ENCODE measurements around the gene TSHZ2. TPM values are rescaled to one million over a fixed set of nuclear protein-coding genes. Genes with fewer than 3 reads are reported as not detected.
"Not testable (repeated sequence)": the region's sequence is repeated elsewhere in the genome, so short reads cannot be mapped to it uniquely, and the experiment has no call there.

TSHZ2 gene
- total and polyA plus RNA-seq, 2 of the 4 experiments (the other 2 are of a cell fraction) = under 0.01 to 0.02 TPM

DNA sequence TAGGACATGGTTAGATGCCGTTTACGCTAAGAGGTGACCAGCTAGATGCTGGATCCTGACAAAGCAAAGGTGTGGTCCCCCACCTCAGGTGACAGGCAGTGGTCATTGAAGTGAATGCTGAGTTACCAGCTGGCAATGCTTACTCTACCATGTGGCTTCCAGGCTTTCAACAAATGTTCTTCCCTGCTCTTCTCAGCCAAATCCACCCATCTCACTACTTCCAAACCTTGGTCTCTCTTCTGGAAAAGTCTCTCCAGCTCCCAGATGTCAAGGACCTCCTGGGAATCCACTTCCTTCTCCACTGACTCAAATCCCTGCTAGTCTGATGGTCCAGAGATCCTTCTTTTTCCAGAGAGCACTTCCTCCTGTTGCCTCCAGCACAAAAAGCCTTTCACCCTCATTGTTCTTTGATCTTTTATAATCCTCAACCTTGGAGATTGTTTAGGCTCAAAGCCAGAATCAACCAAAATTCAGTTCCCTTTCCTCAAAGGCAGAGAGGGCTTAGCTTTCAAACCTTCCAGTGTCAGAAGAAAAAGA, 393.4 kb downstream of the TSHZ2 start:
- ChIA-PET POLR2A (ENCODE audit: unreplicated experiment) (no interaction called here), CTCF (no interaction called here)
- no peaks in the 10 kb centered on the region for H3K79me1 ChIP-seq (ENCODE audit: low read depth in 1 of 2, low read length in 2 of 2)
- H2BK120ac ChIP-seq (ENCODE audit: low read depth, low read length) = no peak overlapping the region
- H3K27ac ChIP-seq (ENCODE audit: insufficient read depth, low read length) = no peak overlapping the region
- intact Hi-C loops (cut with micrococcal nuclease) (no loop called here), dilution Hi-C loops (cut with HindIII; ENCODE audit: low sequenced_read_pairs, unreplicated experiment) (no loop called here), in situ Hi-C loops (cut with MboI; ENCODE audit: low sequenced_read_pairs) (no loop called here)
- H3K9ac ChIP-seq (ENCODE audit: low read depth, low read length) = no peak overlapping the region
- no peak overlapping the region for H2BK15ac ChIP-seq (ENCODE audit: low read depth, low read length)
- no peak overlapping the region for H4K91ac ChIP-seq (ENCODE audit: insufficient read depth, low read depth, low read length)
- H4K8ac ChIP-seq (ENCODE audit: low read depth in 2 of 2, low read length in 2 of 2) = no peak overlapping the region
- no peak overlapping the region for H4K5ac ChIP-seq (ENCODE audit: low read depth, low read length)
- H3K14ac ChIP-seq (replicated peaks; ENCODE audit: low read depth, low read length) = no peak overlapping the region
- no peaks in the 10 kb centered on the region for H3K4me1 ChIP-seq (ENCODE audit: control insufficient read depth, insufficient read depth, low read length)
- DNase-seq = no peak
- BruUV-seq (replicated peaks) = no TSS peak
- H3K27me3 ChIP-seq (ENCODE audit: control insufficient read depth, insufficient read depth, low read length) = no peaks in the 10 kb centered on the region; the same call in 1 of the 2 replicates
- no peak overlapping the region for H3K18ac ChIP-seq (ENCODE audit: low read depth, low read length)
- H3K9me1 ChIP-seq (ENCODE audit: insufficient read depth, low read length) = no peaks in the 10 kb centered on the region
- no peaks in the 10 kb centered on the region for H3K9me3 ChIP-seq (ENCODE audit: control insufficient read depth, insufficient read depth, low read length)
- H4K20me1 ChIP-seq (ENCODE audit: insufficient read depth, low read length) = no peaks in the 10 kb centered on the region
- H3K56ac ChIP-seq (ENCODE audit: extremely low read depth, insufficient read depth, low read length) = no peak overlapping the region
- no peak for ATAC-seq (ENCODE audit: low read depth)
- H3K36me3 ChIP-seq (ENCODE audit: control insufficient read depth, insufficient read depth, low read length) = no peaks in the 10 kb centered on the region
- no peak overlapping the region for H3K23ac ChIP-seq (ENCODE audit: low read depth, low read length)
- no peak for TF ChIP-seq FOS (IDR thresholded peaks at IDR 0.05; ENCODE audit: low read depth, low read length)
- no peak overlapping the region for H2AK5ac ChIP-seq (ENCODE audit: low read depth, low read length)
- H3K4me2 ChIP-seq (ENCODE audit: low read depth, low read length) = no peak overlapping the region
- H2AFZ ChIP-seq (replicated peaks; ENCODE audit: low read length, poor library complexity) = no peak overlapping the region
- no peak overlapping the region for H2BK20ac ChIP-seq (ENCODE audit: low read depth, low read length)
- no peak overlapping the region for H2BK5ac ChIP-seq (ENCODE audit: low read depth, low read length, poor library complexity, severe bottlenecking)
- no peak overlapping the region for H3K4me3 ChIP-seq (ENCODE audit: insufficient read depth, low read depth, low read length)
- no peak overlapping the region for H2AK9ac ChIP-seq (replicated peaks; ENCODE audit: low read depth, low read length, poor library complexity)
- WGBS, 2 experiments (ENCODE audit: extremely low coverage in 2 of 2, insufficient read length in 1 of 2) = 90% methylated on average over 2 of the region's 2 CpGs; no CpG with 5 or more reads in 1 of the 2 experiments
- H3K4ac ChIP-seq (ENCODE audit: low read depth, low read length) = no peak overlapping the region

- H3K27me3 ChIP-seq (ENCODE audit: control insufficient read depth, insufficient read depth, low read length); BruUV-seq (replicated peaks); H4K5ac ChIP-seq (ENCODE audit: low read depth, low read length); H2AFZ ChIP-seq (replicated peaks; ENCODE audit: low read length, poor library complexity); H3K4me2 ChIP-seq (ENCODE audit: low read depth, low read length); H4K20me1 ChIP-seq (ENCODE audit: insufficient read depth, low read length); in situ Hi-C loops (cut with MboI; ENCODE audit: low sequenced_read_pairs); H3K56ac ChIP-seq (ENCODE audit: extremely low read depth, insufficient read depth, low read length); H3K4me3 ChIP-seq (ENCODE audit: insufficient read depth, low read depth, low read length); H3K9ac ChIP-seq (ENCODE audit: low read depth, low read length); intact Hi-C loops (cut with micrococcal nuclease); H2AK9ac ChIP-seq (replicated peaks; ENCODE audit: low read depth, low read length, poor library complexity); H3K9me3 ChIP-seq (ENCODE audit: control insufficient read depth, insufficient read depth, low read length); ATAC-seq (ENCODE audit: low read depth); H2BK120ac ChIP-seq (ENCODE audit: low read depth, low read length); DNase-seq; H4K8ac ChIP-seq (ENCODE audit: low read depth in 2 of 2, low read length in 2 of 2); H2BK15ac ChIP-seq (ENCODE audit: low read depth, low read length); H3K14ac ChIP-seq (replicated peaks; ENCODE audit: low read depth, low read length); H3K23ac ChIP-seq (ENCODE audit: low read depth, low read length); POLR2A ChIA-PET (ENCODE audit: unreplicated experiment); H3K79me1 ChIP-seq (ENCODE audit: low read depth in 1 of 2, low read length in 2 of 2); H2BK20ac ChIP-seq (ENCODE audit: low read depth, low read length); CTCF ChIA-PET; H2AK5ac ChIP-seq (ENCODE audit: low read depth, low read length); dilution Hi-C loops (cut with HindIII; ENCODE audit: low sequenced_read_pairs, unreplicated experiment); H3K27ac ChIP-seq (ENCODE audit: insufficient read depth, low read length); H3K9me1 ChIP-seq (ENCODE audit: insufficient read depth, low read length); H3K4me1 ChIP-seq (ENCODE audit: control insufficient read depth, insufficient read depth, low read length); H3K18ac ChIP-seq (ENCODE audit: low read depth, low read length); H3K36me3 ChIP-seq (ENCODE audit: control insufficient read depth, insufficient read depth, low read length); H2BK5ac ChIP-seq (ENCODE audit: low read depth, low read length, poor library complexity, severe bottlenecking); H4K91ac ChIP-seq (ENCODE audit: insufficient read depth, low read depth, low read length); H3K4ac ChIP-seq (ENCODE audit: low read depth, low read length): not testable (repeated sequence)
- WGBS, 2 experiments (ENCODE audit: extremely low coverage in 2 of 2, insufficient read length in 1 of 2) = no CpG with 5 or more reads among the region's 8 CpGs
Measured at GRCh38 chr20:53366928-53367327, 394.8 kb downstream of the TSHZ2 start.

Measured in IMR-90 (cell line).